CD4-positive, alpha-beta T cell treated with Interleukin-4 for 4 hours (primary cell): ENCODE measurements around the gene SP9.

ENCODE experiments used
- DNase-seq: peaks from one replicate; pipeline ENCODE4 v3.0.0-alpha.2; 2020

SP9 gene

GRCh38 chr2:174334781-174335251, at the start of gene SP9:
Gene SP9, plus strand, starts transcription at chr2:174334954. Its CDS starts 139 bp downstream, at chr2:174335093.
- no peak for DNase-seq

- DNase-seq, result no peak
Measured at GRCh38 chr2:174286172-174286571, 48.6 kb upstream of the SP9 start.

- DNase-seq, result no peak
Measured at GRCh38 chr2:174292908-174293307, 41.8 kb upstream of the SP9 start.

GRCh38 chr2:174300114-174300513, 34.6 kb upstream of the SP9 start:
- no peak for DNase-seq

GRCh38 chr2:174312581-174313234, 22.0 kb upstream of the SP9 start:
- DNase-seq, result no peak

- DNase-seq, result no peak
Measured at GRCh38 chr2:174322149-174322548, 12.6 kb upstream of the SP9 start.

GRCh38 chr2:174322746-174323145, 12.0 kb upstream of the SP9 start:
- DNase-seq, result no peak

- DNase-seq, result no peak
Measured at GRCh38 chr2:174324530-174324929, 10.2 kb upstream of the SP9 start.

- no peak for DNase-seq
Measured at GRCh38 chr2:174325373-174326160, 9.2 kb upstream of the SP9 start.

- DNase-seq, result no peak
Measured at GRCh38 chr2:174326161-174327020, 8.4 kb upstream of the SP9 start.

- no peak for DNase-seq
Measured at GRCh38 chr2:174327021-174327840, 7.5 kb upstream of the SP9 start.

GRCh38 chr2:174327841-174328113, 7.0 kb upstream of the SP9 start:
- DNase-seq, result no peak

GRCh38 chr2:174328114-174328960, 6.4 kb upstream of the SP9 start:
- DNase-seq, result no peak

GRCh38 chr2:174328961-174329715, 5.6 kb upstream of the SP9 start:
- no peak for DNase-seq

GRCh38 chr2:174330945-174331594, 3.7 kb upstream of the SP9 start:
- DNase-seq, result no peak

GRCh38 chr2:174331595-174332216, 3.0 kb upstream of the SP9 start:
- DNase-seq, result no peak

- no peak for DNase-seq
Measured at GRCh38 chr2:174332217-174332963, 2.4 kb upstream of the SP9 start.

- no peak for DNase-seq
Measured at GRCh38 chr2:174333017-174333371, 1.8 kb upstream of the SP9 start.
